ENCODE results near the gene BLACAT1.
"Not testable (repeated sequence)": the region's sequence is repeated elsewhere in the genome, so short reads cannot be mapped to it uniquely, and the experiment has no call there.

BLACAT1 gene

DNA sequence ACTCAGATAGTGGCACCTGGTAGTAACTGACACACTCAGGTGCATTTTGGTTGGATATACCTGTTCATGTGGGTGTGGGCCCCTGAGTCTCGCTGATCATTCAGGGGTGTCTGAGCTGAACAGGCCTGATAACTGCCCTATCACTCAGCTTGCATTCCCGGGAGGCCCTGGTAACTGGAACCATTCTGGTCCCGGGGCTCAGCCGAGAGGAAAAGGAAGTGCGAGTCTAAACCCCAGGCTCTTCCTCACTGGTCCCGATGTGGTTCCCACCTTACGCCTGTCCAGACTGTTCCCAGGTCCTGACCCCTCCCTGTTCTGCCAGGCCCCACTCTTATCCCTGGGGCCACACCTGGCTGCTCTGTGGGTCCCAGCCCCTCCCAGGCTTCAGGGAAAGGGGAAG lies 36.9 kb upstream of the BLACAT1 start:
- Mint-ChIP-seq H3K27me3 (ENCODE audit: low read depth) (peaks cover 24% of the 10 kb centered on the region), H3K4me1 (ENCODE audit: low read depth) (peaks cover 5% of the 10 kb centered on the region), H3K36me3 (ENCODE audit: low read depth) (no peaks in the 10 kb centered on the region), H3K4me3 (no peak overlapping the region), H3K9me3 (no peaks in the 10 kb centered on the region), H3K27ac (no peak overlapping the region)
- no peak for DNase-seq (ENCODE audit: low spot score)

DNA sequence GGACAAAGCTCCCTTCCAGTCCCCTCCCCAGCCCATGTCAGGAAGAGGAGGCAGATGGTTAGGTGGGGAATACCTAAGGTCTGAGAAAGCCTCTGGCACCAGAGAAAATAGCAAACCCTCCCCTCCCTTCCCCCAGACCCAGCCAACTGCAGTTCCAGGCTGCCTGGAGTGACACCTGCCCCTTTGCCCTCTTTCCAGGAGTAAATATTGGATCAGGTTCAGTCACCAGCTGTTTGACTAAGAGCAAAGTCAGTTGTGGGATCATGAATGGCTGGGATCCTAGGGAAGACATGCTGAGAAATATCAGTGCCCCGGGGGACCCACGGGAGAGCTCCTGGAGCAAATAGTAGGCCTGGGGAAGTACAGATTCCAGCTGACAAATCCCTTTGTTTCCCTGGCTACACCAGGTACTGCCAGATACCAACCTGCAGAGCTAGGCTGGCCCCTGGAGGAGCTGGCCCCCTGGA lies 36.4 kb upstream of the BLACAT1 start:
- Mint-ChIP-seq H3K4me1 (ENCODE audit: low read depth) (peaks cover 5% of the 10 kb centered on the region), H3K9me3 (no peaks in the 10 kb centered on the region), H3K4me3 (no peak overlapping the region), H3K27me3 (ENCODE audit: low read depth) (peaks cover 24% of the 10 kb centered on the region), H3K36me3 (ENCODE audit: low read depth) (no peaks in the 10 kb centered on the region), H3K27ac (no peak overlapping the region)
- no peak for DNase-seq (ENCODE audit: low spot score)

DNA sequence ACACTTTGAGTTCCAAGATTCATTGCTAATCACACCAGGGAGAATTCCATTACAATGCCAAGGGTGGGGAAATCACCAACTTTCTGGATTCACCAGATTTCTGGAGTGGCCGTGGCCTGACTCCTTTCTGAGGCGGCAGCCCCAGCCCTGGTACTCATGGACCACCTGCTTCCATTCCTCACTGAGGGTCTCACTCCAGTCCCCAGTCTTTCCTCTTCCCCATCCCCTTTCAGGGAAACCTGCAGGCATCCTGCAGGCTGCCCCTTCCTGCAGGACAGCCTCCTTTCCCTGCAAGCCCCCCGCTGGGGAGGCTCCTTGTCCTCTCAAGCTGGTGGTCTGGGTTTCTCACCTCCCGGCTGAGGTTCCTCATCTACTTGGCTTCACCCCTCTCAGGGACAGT lies 35.9 kb upstream of the BLACAT1 start:
- Mint-ChIP-seq H3K27me3 (ENCODE audit: low read depth) (peaks cover 25% of the 10 kb centered on the region), H3K27ac (no peak overlapping the region), H3K36me3 (ENCODE audit: low read depth) (no peaks in the 10 kb centered on the region), H3K4me3 (no peak overlapping the region), H3K9me3 (no peaks in the 10 kb centered on the region), H3K4me1 (ENCODE audit: low read depth) (peaks cover 5% of the 10 kb centered on the region)
- no peak for DNase-seq (ENCODE audit: low spot score)

DNA sequence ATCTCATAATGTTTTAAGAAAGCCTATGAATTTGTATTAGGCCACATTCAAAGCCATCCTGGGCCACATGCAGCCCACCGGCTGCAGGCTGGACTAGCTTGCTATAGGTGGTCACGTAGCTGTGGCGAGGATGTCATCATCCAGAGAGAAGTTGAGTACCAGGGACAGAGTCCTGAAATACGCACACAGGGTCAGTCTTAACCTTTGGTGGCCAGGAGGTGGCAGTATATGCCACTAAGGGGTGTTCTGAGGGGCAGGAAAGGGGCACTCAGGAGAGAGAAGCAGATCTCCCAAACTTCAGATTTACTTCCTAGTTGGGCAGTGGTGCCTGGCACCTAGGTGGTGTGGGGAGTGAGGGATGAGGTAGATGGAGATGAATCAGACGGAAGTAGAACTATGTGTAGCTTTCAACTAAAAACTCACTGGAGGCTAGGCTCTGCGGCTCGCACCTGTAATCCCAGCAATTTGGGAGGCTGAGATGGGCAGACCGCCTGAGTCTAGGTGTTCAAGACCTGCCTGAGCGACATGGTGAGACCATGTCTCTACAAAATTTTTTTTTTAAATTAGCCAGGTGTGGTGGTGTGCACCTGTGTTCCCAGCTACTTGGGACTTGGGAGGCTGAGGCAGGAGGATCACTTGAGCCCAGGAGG lies 32.4 kb upstream of the BLACAT1 start:
- Mint-ChIP-seq H3K27ac (no peak overlapping the region), H3K4me3 (no peak overlapping the region)

DNA sequence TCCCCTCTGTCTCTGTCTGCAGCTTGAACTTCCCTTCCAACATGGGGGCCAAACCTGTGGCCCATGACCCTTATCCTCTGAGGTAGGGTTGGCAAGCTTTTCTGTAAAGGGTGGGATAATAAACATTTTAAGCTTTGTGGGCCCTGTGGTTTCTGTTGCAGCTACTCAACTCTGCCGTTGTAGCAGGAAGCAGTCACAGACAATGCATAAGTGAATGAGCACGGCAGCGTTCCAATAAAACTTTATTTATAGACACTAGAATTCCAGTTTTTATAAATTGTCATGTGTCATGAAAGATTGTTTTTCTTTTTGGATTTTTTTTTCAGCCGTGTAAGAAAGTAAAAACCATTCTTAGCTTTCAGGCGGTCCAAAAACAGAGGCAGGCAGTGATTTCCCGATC lies 30.4 kb upstream of the BLACAT1 start:
- Mint-ChIP-seq H3K27ac (no peak overlapping the region), H3K4me3 (no peak overlapping the region), H3K9me3 (no peaks in the 10 kb centered on the region), H3K27me3 (ENCODE audit: low read depth) (peaks cover 35% of the 10 kb centered on the region), H3K36me3 (ENCODE audit: low read depth) (no peaks in the 10 kb centered on the region), H3K4me1 (ENCODE audit: low read depth) (peaks cover 7% of the 10 kb centered on the region)
- DNase-seq (ENCODE audit: low spot score), result no peak

More for the DNA sequence above, 32.4 kb upstream of the BLACAT1 start:
- H3K27me3 Mint-ChIP-seq (ENCODE audit: low read depth), result peaks cover 29% of the 10 kb centered on the region
- H3K36me3 Mint-ChIP-seq (ENCODE audit: low read depth), result no peaks in the 10 kb centered on the region
- DNase-seq (ENCODE audit: low spot score), result peak; percentile 21
- H3K4me1 Mint-ChIP-seq (ENCODE audit: low read depth), result peaks cover 7% of the 10 kb centered on the region
- no peaks in the 10 kb centered on the region for H3K9me3 Mint-ChIP-seq

DNA sequence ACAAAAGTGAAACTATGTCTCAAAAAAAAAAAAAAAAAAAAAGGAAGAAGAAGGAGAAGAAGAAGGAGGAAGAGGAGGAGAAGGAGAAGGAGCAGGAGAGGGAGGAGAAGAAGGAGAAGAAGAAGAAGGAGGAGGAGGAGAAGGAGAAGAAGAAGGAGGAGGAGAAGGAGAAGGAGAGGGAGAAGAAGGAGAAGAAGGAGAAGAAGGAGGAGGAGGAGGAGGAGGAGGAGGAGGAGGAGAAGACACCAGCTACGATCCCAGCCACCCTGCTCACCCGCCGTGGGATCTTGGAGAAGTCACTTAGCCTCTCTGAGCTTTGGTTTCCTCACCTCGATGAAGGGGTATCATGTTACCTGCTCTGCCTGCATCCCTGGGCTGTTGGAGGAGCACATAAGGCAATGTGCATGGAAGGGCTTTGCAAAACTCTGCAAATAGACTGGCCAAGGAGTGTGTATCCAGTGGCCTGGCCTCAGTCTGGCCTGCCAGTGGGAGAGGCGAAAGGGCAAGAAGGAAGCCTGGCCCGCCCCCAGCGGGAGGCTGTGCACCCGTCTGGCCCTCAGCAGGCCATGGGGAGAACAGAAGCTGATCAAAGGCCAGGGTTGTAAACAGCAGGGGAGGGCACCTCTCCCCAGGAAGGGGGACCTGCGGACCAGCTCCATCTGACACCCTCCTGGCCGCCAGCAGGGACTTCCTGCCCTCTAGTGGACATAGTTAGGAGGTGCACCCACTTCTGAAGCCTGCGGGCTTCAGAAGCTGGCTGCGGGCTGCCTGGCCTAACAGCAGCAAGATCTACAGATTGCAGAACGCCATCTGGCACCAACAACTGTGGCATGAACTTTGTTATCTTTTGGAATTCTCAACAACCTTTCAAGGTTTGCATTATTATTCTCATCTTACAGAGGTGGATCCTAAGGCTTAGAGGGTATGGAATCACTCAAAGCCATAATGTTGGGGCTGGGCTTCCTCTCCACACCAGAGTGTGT lies 29.4 kb upstream of the BLACAT1 start:
- Mint-ChIP-seq H3K27me3 (ENCODE audit: low read depth) (peaks cover 41% of the 10 kb centered on the region), H3K27ac (no peak overlapping the region), H3K4me1 (ENCODE audit: low read depth) (peaks cover 13% of the 10 kb centered on the region), H3K4me3 (no peak overlapping the region), H3K36me3 (ENCODE audit: low read depth) (no peaks in the 10 kb centered on the region), H3K9me3 (no peaks in the 10 kb centered on the region)
- peak; percentile 45 for DNase-seq (ENCODE audit: low spot score)

DNA sequence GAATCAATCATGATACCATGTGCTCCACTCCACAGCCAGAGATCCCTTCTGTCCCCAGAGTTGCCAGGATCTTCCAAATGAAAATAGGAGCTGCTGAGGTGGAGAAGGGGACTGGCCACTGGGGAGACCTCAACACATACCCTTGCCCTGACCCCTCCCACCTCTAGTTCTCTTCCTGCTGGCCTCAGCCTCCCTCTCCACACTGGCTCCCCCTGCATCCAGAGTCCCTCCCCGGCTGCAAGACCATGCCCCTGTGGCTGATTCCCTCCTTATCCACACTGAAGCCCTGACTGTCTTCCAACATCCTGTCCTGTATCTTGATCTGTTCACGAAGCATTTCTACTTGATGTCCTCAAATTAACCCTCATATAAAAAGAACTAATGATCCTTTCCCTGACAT lies 27.5 kb upstream of the BLACAT1 start:
- Mint-ChIP-seq H3K4me1 (ENCODE audit: low read depth) (peaks cover 9% of the 10 kb centered on the region), H3K9me3 (no peaks in the 10 kb centered on the region)

DNA sequence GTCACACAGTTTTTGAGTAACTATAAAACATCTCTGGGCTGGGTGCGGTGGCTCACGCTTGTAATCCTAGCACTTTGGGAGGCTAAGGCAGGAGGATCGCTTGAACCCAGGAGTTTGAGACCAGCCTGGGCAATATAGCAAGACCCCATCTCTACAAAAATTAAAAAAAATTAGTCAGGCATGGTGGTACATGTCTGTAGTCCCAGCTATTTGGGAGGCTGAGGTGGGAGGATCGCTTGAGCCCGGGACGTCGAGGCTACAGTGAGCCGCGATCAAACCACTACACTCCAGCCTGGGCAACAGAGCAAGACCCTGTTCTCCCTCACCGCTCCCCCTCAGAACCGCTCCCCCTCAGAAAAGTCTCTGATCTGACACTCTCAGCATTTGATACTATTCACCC lies 26.7 kb upstream of the BLACAT1 start:
- H3K4me3 Mint-ChIP-seq; H3K9me3 Mint-ChIP-seq; H3K4me1 Mint-ChIP-seq (ENCODE audit: low read depth); DNase-seq (ENCODE audit: low spot score); H3K36me3 Mint-ChIP-seq (ENCODE audit: low read depth); H3K27ac Mint-ChIP-seq: not testable (repeated sequence)
- H3K27me3 Mint-ChIP-seq (ENCODE audit: low read depth), result peaks cover 30% of the 10 kb centered on the region

More for the DNA sequence above, 27.5 kb upstream of the BLACAT1 start:
- DNase-seq (ENCODE audit: low spot score), result no peak
- H3K4me3 Mint-ChIP-seq, result no peak overlapping the region
- peaks cover 35% of the 10 kb centered on the region for H3K27me3 Mint-ChIP-seq (ENCODE audit: low read depth)
- no peak overlapping the region for H3K27ac Mint-ChIP-seq
- no peaks in the 10 kb centered on the region for H3K36me3 Mint-ChIP-seq (ENCODE audit: low read depth)

DNA sequence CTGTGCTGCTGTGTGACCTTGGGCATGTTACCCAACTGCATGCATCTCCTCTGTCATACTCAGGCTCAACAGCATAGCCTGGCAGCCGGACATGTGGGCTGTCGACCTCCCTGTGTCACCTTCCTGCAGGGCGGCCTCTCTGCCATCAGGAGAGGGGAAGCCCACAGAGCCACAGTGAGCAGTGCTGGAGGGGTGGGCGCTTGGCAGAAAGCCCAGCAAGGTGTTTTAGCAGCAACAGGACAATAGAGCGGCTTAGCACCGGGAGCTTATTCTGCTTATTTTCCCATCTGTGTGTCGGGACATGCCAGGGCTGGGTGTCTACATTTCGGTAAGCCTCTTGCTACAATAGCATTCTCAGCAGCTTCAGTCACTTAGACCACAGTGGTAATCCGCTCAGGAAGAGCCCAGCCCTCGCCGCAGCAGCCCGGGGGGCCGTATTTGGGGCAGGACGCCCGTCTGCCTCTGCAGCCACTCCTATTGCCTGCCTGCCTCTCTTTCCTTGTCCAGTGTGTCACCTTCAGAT lies 25.8 kb upstream of the BLACAT1 start:
- peaks cover 28% of the 10 kb centered on the region for H3K27me3 Mint-ChIP-seq (ENCODE audit: low read depth)
- no peak overlapping the region for H3K27ac Mint-ChIP-seq

DNA sequence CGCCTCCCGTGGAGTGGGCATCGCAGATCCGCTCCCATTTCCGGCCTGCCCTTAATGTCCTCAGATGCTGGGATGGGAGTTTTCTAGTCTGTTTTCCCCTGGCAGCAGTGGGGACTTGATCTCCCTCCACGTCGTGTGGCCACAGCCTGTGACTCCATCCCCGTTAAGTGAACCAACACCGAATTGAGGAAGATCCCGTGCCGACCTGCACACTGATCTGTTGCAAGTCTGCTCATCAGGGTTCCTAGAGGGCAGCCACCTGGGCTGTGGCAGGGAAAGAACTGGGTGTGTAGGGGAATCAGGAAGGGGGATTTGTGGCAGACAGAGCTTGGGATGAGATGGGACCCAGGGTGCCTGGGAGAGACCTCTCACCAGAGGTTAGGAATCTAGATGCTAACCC lies 25.4 kb upstream of the BLACAT1 start:
- DNase-seq (ENCODE audit: low spot score), result no peak
- no peaks in the 10 kb centered on the region for H3K36me3 Mint-ChIP-seq (ENCODE audit: low read depth)
- peaks cover 9% of the 10 kb centered on the region for H3K4me1 Mint-ChIP-seq (ENCODE audit: low read depth)
- H3K27me3 Mint-ChIP-seq (ENCODE audit: low read depth), result peaks cover 26% of the 10 kb centered on the region
- no peak overlapping the region for H3K27ac Mint-ChIP-seq
- H3K4me3 Mint-ChIP-seq, result no peak overlapping the region
- no peaks in the 10 kb centered on the region for H3K9me3 Mint-ChIP-seq

More for the DNA sequence above, 25.8 kb upstream of the BLACAT1 start:
- H3K4me3 Mint-ChIP-seq, result no peak overlapping the region
- no peaks in the 10 kb centered on the region for H3K36me3 Mint-ChIP-seq (ENCODE audit: low read depth)
- H3K4me1 Mint-ChIP-seq (ENCODE audit: low read depth), result peaks cover 9% of the 10 kb centered on the region
- no peak for DNase-seq (ENCODE audit: low spot score)
- H3K9me3 Mint-ChIP-seq, result no peaks in the 10 kb centered on the region

DNA sequence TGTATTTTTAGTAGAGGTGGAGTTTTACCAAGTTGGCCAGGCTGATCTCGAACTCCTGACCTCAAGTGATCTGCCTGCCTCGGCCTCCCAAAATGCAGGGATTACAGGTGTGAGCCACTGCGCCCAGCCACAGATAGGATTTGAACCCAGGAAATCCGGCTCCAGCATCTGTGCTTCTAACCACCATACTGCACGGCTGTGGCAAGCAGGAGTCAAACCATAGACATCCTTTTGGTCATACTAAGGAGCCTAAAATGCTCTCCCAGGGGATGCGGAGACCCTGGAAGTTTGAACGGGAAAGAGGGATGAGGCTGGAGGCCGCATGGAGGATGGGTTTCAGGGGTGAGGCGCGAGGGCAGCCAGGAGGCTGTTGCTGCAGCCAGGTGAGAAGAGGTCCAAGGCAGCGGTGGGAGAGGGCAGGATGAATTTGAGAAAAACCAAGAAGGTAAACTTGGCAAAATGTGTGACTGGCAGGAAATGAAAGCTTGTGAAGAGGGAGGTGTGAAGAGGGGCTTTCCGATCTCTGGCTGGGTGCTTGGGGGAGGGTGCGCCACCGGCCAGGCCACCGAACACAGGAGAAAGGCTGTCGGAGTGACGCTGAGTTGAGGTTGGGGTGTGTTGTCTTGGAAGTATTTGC lies 24.6 kb upstream of the BLACAT1 start:
- peaks cover 8% of the 10 kb centered on the region for H3K4me1 Mint-ChIP-seq (ENCODE audit: low read depth)
- no peaks in the 10 kb centered on the region for H3K36me3 Mint-ChIP-seq (ENCODE audit: low read depth)
- peaks cover 22% of the 10 kb centered on the region for H3K27me3 Mint-ChIP-seq (ENCODE audit: low read depth)
- H3K27ac Mint-ChIP-seq, result no peak overlapping the region
- H3K4me3 Mint-ChIP-seq, result no peak overlapping the region
- peaks cover 6% of the 10 kb centered on the region for H3K9me3 Mint-ChIP-seq
- no peak for DNase-seq (ENCODE audit: low spot score)

DNA sequence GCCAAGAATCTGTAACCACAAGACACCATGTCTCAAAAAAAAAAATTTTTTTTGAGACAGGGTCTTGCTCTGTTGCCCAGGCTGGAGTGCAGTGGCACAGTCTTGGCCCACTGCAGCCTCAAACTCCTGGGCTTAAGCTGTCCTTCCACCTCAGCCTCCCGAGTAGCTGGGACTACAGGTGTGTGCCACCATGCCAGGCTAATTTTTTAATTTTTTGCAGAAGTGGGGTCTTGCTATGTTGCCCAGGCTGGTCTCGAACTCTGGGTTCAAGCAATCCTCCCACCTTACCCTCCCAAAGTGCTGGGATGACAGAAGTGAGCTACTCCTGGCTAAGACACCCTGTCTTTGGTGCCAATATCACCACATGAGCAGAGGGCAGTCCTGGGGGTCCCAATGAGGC lies 23.1 kb upstream of the BLACAT1 start:
- H3K4me3 Mint-ChIP-seq, result not testable (repeated sequence)

DNA sequence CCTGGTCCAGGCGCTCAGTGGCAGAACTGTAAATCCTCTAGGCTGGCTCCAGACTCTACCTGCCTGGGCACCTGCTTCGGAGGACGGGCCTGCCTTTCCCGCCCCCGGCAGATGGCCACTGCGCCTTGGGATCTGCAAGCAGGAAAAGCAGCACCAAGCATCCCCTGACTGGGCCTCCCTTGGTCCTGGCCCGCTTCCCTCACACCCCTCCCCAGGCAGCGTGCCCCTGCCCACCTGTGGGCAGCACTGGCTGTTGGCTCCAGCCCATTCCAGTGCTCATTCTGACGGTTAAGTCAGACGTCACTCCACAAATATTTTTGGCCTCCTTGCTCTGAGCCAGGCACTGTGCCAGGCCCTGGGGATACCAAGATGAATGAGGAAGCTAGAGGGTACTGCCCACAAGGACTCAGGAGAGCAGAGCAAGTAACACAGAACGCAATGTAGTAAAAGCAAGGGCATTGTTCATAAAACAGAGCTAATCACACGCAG lies 22.0 kb upstream of the BLACAT1 start:
- Mint-ChIP-seq H3K4me1 (ENCODE audit: low read depth) (peaks cover 8% of the 10 kb centered on the region), H3K9me3 (peaks cover 17% of the 10 kb centered on the region), H3K36me3 (ENCODE audit: low read depth) (no peaks in the 10 kb centered on the region), H3K27ac (no peak overlapping the region), H3K4me3 (no peak overlapping the region), H3K27me3 (ENCODE audit: low read depth) (peaks cover 15% of the 10 kb centered on the region)
- no peak for DNase-seq (ENCODE audit: low spot score)

More for the DNA sequence above, 23.1 kb upstream of the BLACAT1 start:
- H3K4me1 Mint-ChIP-seq (ENCODE audit: low read depth); H3K27ac Mint-ChIP-seq; H3K36me3 Mint-ChIP-seq (ENCODE audit: low read depth); DNase-seq (ENCODE audit: low spot score): not testable (repeated sequence)
- Mint-ChIP-seq H3K9me3 (peaks cover 17% of the 10 kb centered on the region), H3K27me3 (ENCODE audit: low read depth) (peaks cover 21% of the 10 kb centered on the region)

Data from T-helper 2 cell treated with Interferon-gamma antibody and Interleukin-4, amounts not matched to agents 5 μg/mL and 100 μg/mL, for 36 hours (primary cell).